Measurements from ENCODE around the gene KIF18A. TPM values are rescaled to one million over a fixed set of nuclear protein-coding genes. Genes with fewer than 3 reads are reported as not detected.

Gene KIF18A
- total and polyA plus RNA-seq, 2 of the 8 experiments (the other 6 are each of a cell fraction or from before 2014, with no cell fraction given), result 4.0 to 23.3 TPM

GRCh38 chr11:28104984-28105383, 3.0 kb downstream of the KIF18A start (continued):
- TF ChIP-seq CHD7 (IDR thresholded peaks at IDR 0.05; ENCODE audit: insufficient replicate concordance, low read length), result no peak
